ENCODE measurements around the gene PRKCB. TPM values are rescaled to one million over a fixed set of nuclear protein-coding genes. Genes with fewer than 3 reads are reported as not detected.

The PRKCB gene
- total RNA-seq, 2 donors from 2014 or later = 2.9 to 28.6 TPM

DNA sequence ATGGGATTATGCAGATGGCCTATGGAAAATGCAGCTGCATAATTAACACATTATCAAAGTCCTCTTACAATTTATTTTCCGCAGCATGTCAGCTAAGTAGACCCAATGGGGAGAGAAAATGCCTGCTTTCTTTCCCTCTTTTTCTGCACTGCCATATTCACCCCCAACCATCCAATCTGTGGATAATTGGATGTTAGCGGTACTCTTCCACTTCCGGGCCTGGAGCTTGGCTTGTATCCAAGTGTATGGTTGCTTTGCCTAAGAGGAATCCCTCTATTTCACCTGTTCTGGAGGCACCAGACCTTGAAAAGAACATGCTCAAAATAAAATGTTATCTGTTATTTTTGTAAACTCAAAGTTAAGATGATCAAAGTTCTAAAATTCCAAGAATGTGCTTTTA, 379.2 kb downstream of the PRKCB start:
- TF ChIP-seq CTCF (IDR thresholded peaks at IDR 0.05) (no peak), POLR2A (IDR thresholded peaks at IDR 0.05) (no peak), POLR2AphosphoS5 (IDR thresholded peaks at IDR 0.05) (no peak)
- Histone ChIP-seq H3K9me3 (no peaks in the 10 kb centered on the region), H3K27ac (no peak overlapping the region), H3K36me3 (no peaks in the 10 kb centered on the region), H3K27me3 (replicated peaks; ENCODE audit: insufficient read depth) (no peaks in the 10 kb centered on the region), H3K4me3 (no peak overlapping the region), H3K4me1 (replicated peaks) (no peaks in the 10 kb centered on the region)
- 82% methylated on average over 3 of the region's 3 CpGs for WGBS
- intact Hi-C loops (cut with DNase I) = no loop called here
- no peak for DNase-seq (ENCODE audit: low spot score)

GRCh38 chr16:24216961-24217360, 381.2 kb downstream of the PRKCB start:
- no peaks in the 10 kb centered on the region for H3K4me1 ChIP-seq (replicated peaks)
- intact Hi-C loops (cut with DNase I) = no loop called here
- no peak for DNase-seq (ENCODE audit: low spot score)
- no peaks in the 10 kb centered on the region for H3K36me3 ChIP-seq
- no peak overlapping the region for H3K4me3 ChIP-seq
- no peaks in the 10 kb centered on the region for H3K27me3 ChIP-seq (replicated peaks; ENCODE audit: insufficient read depth)
- H3K27ac ChIP-seq = no peak overlapping the region
- TF ChIP-seq POLR2AphosphoS5 (IDR thresholded peaks at IDR 0.05) = no peak
- no peak for TF ChIP-seq CTCF (IDR thresholded peaks at IDR 0.05)
- no peak for TF ChIP-seq POLR2A (IDR thresholded peaks at IDR 0.05)
- H3K9me3 ChIP-seq = no peaks in the 10 kb centered on the region

DNA sequence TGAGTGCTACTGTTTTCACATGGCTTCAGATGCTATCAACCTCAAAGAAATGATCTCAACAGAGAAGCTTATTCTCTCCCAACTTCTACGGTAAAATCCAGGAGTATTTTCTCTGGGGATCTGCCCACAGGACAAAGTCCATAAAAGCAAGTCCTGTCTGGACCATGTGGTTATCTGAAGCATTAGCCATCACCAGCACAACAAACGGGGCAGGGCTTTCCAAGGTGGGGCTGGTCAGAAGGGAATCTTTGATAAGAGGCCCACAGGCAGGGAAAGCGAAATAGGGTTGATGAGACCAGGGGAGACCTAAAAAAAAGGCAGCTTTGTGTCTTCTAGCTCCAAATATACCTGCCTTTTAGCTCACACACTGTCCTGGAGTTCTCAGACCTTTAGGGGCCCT, 381.7 kb downstream of the PRKCB start:
- no peak for TF ChIP-seq POLR2AphosphoS5 (IDR thresholded peaks at IDR 0.05)
- no peak for TF ChIP-seq POLR2A (IDR thresholded peaks at IDR 0.05)
- TF ChIP-seq CTCF (IDR thresholded peaks at IDR 0.05) = no peak
- WGBS = 79% methylated on average over 3 of the region's 3 CpGs

DNA sequence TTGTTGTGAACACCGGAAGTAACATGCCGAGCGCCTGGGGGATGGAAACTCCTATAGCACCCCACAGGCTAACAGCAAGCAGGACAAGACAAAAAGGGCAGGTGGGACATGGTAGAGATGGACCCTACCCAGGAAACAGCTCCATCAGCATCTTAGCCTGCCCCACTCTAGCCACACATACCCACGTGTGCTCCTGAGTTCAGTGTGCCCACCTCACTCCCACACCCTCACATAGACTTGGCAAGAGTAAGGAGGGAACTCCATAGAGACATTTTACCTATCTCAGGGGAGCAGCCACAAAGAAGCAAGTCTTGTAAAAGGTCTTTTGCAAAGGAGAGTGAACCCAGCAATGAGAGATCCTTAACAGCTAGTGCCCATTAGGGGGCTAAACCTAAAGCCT, 382.5 kb downstream of the PRKCB start:
- Histone ChIP-seq H3K9me3 (no peaks in the 10 kb centered on the region), H3K27ac (no peak overlapping the region), H3K27me3 (replicated peaks; ENCODE audit: insufficient read depth) (no peaks in the 10 kb centered on the region), H3K4me3 (no peak overlapping the region), H3K4me1 (replicated peaks) (no peaks in the 10 kb centered on the region), H3K36me3 (no peaks in the 10 kb centered on the region)
- TF ChIP-seq POLR2A (IDR thresholded peaks at IDR 0.05) = no peak
- no peak for TF ChIP-seq POLR2AphosphoS5 (IDR thresholded peaks at IDR 0.05)
- TF ChIP-seq CTCF (IDR thresholded peaks at IDR 0.05) = no peak
- WGBS = 96% methylated on average over 4 of the region's 4 CpGs
- intact Hi-C loops (cut with DNase I) = no loop called here
- no peak for DNase-seq (ENCODE audit: low spot score)

More for the DNA sequence above, 381.7 kb downstream of the PRKCB start:
- Histone ChIP-seq H3K27me3 (replicated peaks; ENCODE audit: insufficient read depth) (no peaks in the 10 kb centered on the region), H3K4me1 (replicated peaks) (no peaks in the 10 kb centered on the region), H3K9me3 (no peaks in the 10 kb centered on the region), H3K36me3 (no peaks in the 10 kb centered on the region), H3K27ac (no peak overlapping the region), H3K4me3 (no peak overlapping the region)
- intact Hi-C loops (cut with DNase I) = no loop called here
- DNase-seq (ENCODE audit: low spot score) = no peak

- Histone ChIP-seq H3K27ac (no peak overlapping the region), H3K27me3 (replicated peaks; ENCODE audit: insufficient read depth) (no peaks in the 10 kb centered on the region), H3K36me3 (no peaks in the 10 kb centered on the region), H3K4me1 (replicated peaks) (no peaks in the 10 kb centered on the region), H3K9me3 (no peaks in the 10 kb centered on the region), H3K4me3 (no peak overlapping the region)
- 98% methylated on average over 2 of the region's 2 CpGs for WGBS
- DNase-seq (ENCODE audit: low spot score) = no peak
- intact Hi-C loops (cut with DNase I) = no loop called here
- no peak for TF ChIP-seq POLR2AphosphoS5 (IDR thresholded peaks at IDR 0.05)
- no peak for TF ChIP-seq CTCF (IDR thresholded peaks at IDR 0.05)
- TF ChIP-seq POLR2A (IDR thresholded peaks at IDR 0.05) = no peak
Observed at GRCh38 chr16:24221219-24221618, 385.4 kb downstream of the PRKCB start.
